ENCODE data around the gene DRAXIN. TPM values are rescaled to one million over a fixed set of nuclear protein-coding genes. Genes with fewer than 3 reads are reported as not detected.
A peak's percentile ranks its signal among the peaks of the same experiment; 100 is the strongest.

DRAXIN gene
- polyA plus RNA-seq, 1 donor from 2014 or later = 33.5 TPM

DNA sequence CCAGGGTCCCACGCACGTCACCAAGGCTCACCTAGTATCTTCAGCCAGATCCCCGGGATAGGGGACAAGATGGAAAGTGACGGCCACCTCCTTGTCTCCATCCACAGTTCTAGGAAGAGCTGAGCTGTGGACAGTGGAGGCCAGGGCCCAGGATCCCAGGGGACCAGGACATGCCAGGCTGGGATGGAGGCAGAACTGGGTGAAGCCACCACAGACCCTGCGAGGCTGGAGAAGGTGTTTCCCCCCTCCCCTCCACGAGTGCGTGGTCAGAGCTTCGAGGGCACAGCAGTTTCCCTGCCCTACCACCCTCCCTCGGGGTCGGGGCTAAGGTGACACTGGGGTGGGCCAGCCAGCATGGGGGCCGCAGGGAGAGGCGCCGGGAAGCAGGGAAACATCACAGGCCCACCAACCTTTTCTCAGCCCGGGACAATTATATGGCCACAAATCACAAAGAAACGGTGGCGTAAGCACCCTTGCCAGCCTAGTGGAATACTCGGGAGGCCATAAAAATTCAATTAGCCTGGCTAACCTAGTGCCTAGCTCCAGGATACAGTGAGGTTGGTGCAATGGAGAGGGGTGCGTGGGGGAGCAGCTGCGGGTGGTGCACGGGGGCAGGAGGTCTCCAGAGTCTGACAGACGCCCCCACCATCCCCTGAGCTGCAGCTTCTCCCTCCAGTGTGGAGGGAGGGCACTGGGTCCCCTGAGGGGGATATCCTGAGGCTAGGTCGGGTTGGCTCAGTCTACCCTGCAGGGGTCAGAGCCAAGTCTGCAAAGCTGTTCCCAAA, 13.4 kb downstream of the DRAXIN start:
- Histone ChIP-seq H2AFZ (ENCODE audit: low read depth, low read length) (no peak overlapping the region), H3K9me2 (ENCODE audit: insufficient read depth, low read length) (no peaks in the 10 kb centered on the region), H3K9ac (ENCODE audit: low read length) (no peak overlapping the region), H3K36me3 (ENCODE audit: insufficient read depth, low read length) (no peaks in the 10 kb centered on the region), H3F3A (ENCODE audit: insufficient read depth, low read length, poor library complexity, severe bottlenecking) (no peaks in the 10 kb centered on the region), H3K27me3 (ENCODE audit: insufficient read depth, low read depth, low read length) (no peaks in the 10 kb centered on the region), H3K4me2 (ENCODE audit: low read length) (no peak overlapping the region), H3K9me3 (ENCODE audit: low read length) (no peaks in the 10 kb centered on the region), H3K79me2 (replicated peaks; ENCODE audit: insufficient read depth, low read length) (peaks cover 4% of the 10 kb centered on the region), H3K4me3 (ENCODE audit: low read length) (no peak overlapping the region), H3K27ac (ENCODE audit: low read length) (peak overlapping the region; percentile 8), H4K20me1 (ENCODE audit: insufficient read depth) (no peaks in the 10 kb centered on the region)
- TF ChIP-seq TAF1 (IDR thresholded peaks at IDR 0.05; ENCODE audit: low read depth) (no peak), MXI1 (conservative IDR thresholded peaks at IDR 0.05; ENCODE audit: poor library complexity, severe bottlenecking) (no peak), EZH2 (IDR thresholded peaks at IDR 0.05; ENCODE audit: borderline replicate concordance, insufficient read depth, low read length, poor library complexity, severe bottlenecking) (no peak)
- TF ChIP-seq, protein P1, sequence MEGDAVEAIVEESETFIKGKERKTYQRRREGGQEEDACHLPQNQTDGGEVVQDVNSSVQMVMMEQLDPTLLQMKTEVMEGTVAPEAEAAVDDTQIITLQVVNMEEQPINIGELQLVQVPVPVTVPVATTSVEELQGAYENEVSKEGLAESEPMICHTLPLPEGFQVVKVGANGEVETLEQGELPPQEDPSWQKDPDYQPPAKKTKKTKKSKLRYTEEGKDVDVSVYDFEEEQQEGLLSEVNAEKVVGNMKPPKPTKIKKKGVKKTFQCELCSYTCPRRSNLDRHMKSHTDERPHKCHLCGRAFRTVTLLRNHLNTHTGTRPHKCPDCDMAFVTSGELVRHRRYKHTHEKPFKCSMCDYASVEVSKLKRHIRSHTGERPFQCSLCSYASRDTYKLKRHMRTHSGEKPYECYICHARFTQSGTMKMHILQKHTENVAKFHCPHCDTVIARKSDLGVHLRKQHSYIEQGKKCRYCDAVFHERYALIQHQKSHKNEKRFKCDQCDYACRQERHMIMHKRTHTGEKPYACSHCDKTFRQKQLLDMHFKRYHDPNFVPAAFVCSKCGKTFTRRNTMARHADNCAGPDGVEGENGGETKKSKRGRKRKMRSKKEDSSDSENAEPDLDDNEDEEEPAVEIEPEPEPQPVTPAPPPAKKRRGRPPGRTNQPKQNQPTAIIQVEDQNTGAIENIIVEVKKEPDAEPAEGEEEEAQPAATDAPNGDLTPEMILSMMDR (IDR thresholded peaks at IDR 0.05; ENCODE audit: poor library complexity, severe bottlenecking) = no peak

DNA sequence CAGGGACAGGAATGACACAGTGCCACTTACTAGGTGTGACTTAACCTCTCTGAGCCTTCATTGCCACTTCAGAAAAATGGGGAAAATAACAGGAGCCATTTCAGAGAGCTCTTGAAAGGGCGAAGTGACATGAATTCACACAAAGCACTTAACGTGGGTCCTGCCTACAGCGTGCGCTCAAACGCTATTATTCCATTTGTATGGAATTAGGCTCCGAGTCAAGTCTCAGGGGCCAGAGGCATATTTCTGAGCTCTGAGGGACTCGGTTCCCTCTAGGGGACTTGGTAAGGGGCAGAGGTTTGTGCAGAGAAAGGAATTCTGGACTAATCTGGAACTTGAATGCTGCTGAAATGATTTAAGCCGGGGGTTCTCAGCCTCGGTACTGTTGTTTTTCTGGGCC, 14.1 kb downstream of the DRAXIN start:
- no peaks in the 10 kb centered on the region for H3K9me3 ChIP-seq (ENCODE audit: low read length)
- H3K79me2 ChIP-seq (replicated peaks; ENCODE audit: insufficient read depth, low read length) = peaks cover 4% of the 10 kb centered on the region
- H3F3A ChIP-seq (ENCODE audit: insufficient read depth, low read length, poor library complexity, severe bottlenecking) = no peaks in the 10 kb centered on the region
- H4K20me1 ChIP-seq (ENCODE audit: insufficient read depth) = no peaks in the 10 kb centered on the region
- H3K9ac ChIP-seq (ENCODE audit: low read length) = no peak overlapping the region
- no peak overlapping the region for H3K4me3 ChIP-seq (ENCODE audit: low read length)
- peak overlapping the region; percentile 8 for H3K27ac ChIP-seq (ENCODE audit: low read length)
- H3K4me2 ChIP-seq (ENCODE audit: low read length) = no peak overlapping the region
- H3K9me2 ChIP-seq (ENCODE audit: insufficient read depth, low read length) = no peaks in the 10 kb centered on the region
- no peak overlapping the region for H2AFZ ChIP-seq (ENCODE audit: low read depth, low read length)
- H3K27me3 ChIP-seq (ENCODE audit: insufficient read depth, low read depth, low read length) = no peaks in the 10 kb centered on the region
- TF ChIP-seq, protein P2, sequence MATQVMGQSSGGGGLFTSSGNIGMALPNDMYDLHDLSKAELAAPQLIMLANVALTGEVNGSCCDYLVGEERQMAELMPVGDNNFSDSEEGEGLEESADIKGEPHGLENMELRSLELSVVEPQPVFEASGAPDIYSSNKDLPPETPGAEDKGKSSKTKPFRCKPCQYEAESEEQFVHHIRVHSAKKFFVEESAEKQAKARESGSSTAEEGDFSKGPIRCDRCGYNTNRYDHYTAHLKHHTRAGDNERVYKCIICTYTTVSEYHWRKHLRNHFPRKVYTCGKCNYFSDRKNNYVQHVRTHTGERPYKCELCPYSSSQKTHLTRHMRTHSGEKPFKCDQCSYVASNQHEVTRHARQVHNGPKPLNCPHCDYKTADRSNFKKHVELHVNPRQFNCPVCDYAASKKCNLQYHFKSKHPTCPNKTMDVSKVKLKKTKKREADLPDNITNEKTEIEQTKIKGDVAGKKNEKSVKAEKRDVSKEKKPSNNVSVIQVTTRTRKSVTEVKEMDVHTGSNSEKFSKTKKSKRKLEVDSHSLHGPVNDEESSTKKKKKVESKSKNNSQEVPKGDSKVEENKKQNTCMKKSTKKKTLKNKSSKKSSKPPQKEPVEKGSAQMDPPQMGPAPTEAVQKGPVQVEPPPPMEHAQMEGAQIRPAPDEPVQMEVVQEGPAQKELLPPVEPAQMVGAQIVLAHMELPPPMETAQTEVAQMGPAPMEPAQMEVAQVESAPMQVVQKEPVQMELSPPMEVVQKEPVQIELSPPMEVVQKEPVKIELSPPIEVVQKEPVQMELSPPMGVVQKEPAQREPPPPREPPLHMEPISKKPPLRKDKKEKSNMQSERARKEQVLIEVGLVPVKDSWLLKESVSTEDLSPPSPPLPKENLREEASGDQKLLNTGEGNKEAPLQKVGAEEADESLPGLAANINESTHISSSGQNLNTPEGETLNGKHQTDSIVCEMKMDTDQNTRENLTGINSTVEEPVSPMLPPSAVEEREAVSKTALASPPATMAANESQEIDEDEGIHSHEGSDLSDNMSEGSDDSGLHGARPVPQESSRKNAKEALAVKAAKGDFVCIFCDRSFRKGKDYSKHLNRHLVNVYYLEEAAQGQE (IDR thresholded peaks at IDR 0.05; ENCODE audit: borderline replicate concordance) = no peak
- TF ChIP-seq MXI1 (conservative IDR thresholded peaks at IDR 0.05; ENCODE audit: poor library complexity, severe bottlenecking) = no peak
- no peak for TF ChIP-seq EP300 (conservative IDR thresholded peaks at IDR 0.05; ENCODE audit: poor library complexity, severe bottlenecking)
- no peak for TF ChIP-seq TAF1 (IDR thresholded peaks at IDR 0.05; ENCODE audit: low read depth)
- no peak for TF ChIP-seq POLR2AphosphoS5 (IDR thresholded peaks at IDR 0.05)
- TF ChIP-seq, protein P1 (IDR thresholded peaks at IDR 0.05; ENCODE audit: poor library complexity, severe bottlenecking) = no peak
- no peak for TF ChIP-seq EZH2 (IDR thresholded peaks at IDR 0.05; ENCODE audit: borderline replicate concordance, insufficient read depth, low read length, poor library complexity, severe bottlenecking)
- TF ChIP-seq SMC3 (conservative IDR thresholded peaks at IDR 0.05; ENCODE audit: poor library complexity) = no peak
- no peak for TF ChIP-seq RAD21 (conservative IDR thresholded peaks at IDR 0.05)
- no peaks in the 10 kb centered on the region for H3K36me3 ChIP-seq (ENCODE audit: insufficient read depth, low read length)

All from neural cell (in vitro differentiated cells).